C4-2B (cell line): ENCODE measurements around the gene PPARG.

Experiments
- H3K27ac ChIP-seq: fragments of 450-650 bp; 2 replicates; pipeline ENCODE4 v1.5.1; 2017
- CTCF ChIP-seq: fragments of 450-650 bp; conservative IDR thresholded peaks from 2 replicates; pipeline ENCODE4 v1.5.1; 2017; ENCODE audit warnings: mild to moderate bottlenecking
- ZFX ChIP-seq: fragments of 450-650 bp; IDR thresholded peaks from 2 replicates; pipeline ENCODE4 v1.6.1; 2017

PPARG gene

GRCh38 chr3:12420393-12420792, 131.5 kb downstream of the PPARG start:
- H3K27ac ChIP-seq, result no peak overlapping the region
- no peak for TF ChIP-seq CTCF
- no peak for TF ChIP-seq ZFX

- TF ChIP-seq ZFX (no peak), CTCF (no peak)
- no peak overlapping the region for H3K27ac ChIP-seq
These were observed 132.3 kb downstream of the PPARG start for GRCh38 chr3:12421132-12421531.

- peak overlapping the region; percentile 47; the same call in 1 of the 2 replicates for H3K27ac ChIP-seq
- TF ChIP-seq ZFX (no peak), CTCF (no peak)
These were observed 134.3 kb downstream of the PPARG start for GRCh38 chr3:12423131-12423530.

- peak overlapping the region; percentile 62 for H3K27ac ChIP-seq
- TF ChIP-seq CTCF, result no peak
- no peak for TF ChIP-seq ZFX
These were observed 135.2 kb downstream of the PPARG start for GRCh38 chr3:12423918-12424630.

GRCh38 chr3:12424635-12425319, 135.9 kb downstream of the PPARG start:
- H3K27ac ChIP-seq, result peak overlapping the region; percentile 62
- TF ChIP-seq CTCF, result no peak
- no peak for TF ChIP-seq ZFX

- H3K27ac ChIP-seq, result peak overlapping the region; percentile 62; the same call in 1 of the 2 replicates
- no peak for TF ChIP-seq CTCF
- no peak for TF ChIP-seq ZFX
These were observed 137.1 kb downstream of the PPARG start for GRCh38 chr3:12425850-12426579.

- no peak overlapping the region for H3K27ac ChIP-seq
These were observed 138.7 kb downstream of the PPARG start for GRCh38 chr3:12427551-12427950.

More at GRCh38 chr3:12427551-12427950, 138.7 kb downstream of the PPARG start:
- no peak for TF ChIP-seq CTCF
- TF ChIP-seq ZFX, result no peak
